Caki2 (cell line): ENCODE measurements around the gene FAM120AOS. TPM values are rescaled to one million over a fixed set of nuclear protein-coding genes. Genes with fewer than 3 reads are reported as not detected.

Experiments used
- DNase-seq: peaks from one replicate; pipeline ENCODE4 v3.0.0-alpha.2; 2015; ENCODE audit warnings: low read depth
- in situ Hi-C: cut with HindIII; loops from 2 replicates; pipeline ENCODE4 v1.10.0; 2016; ENCODE audit warnings: low sequenced_read_pairs, low pct_unique_long_range_greater_than_20kb, mixed read lengths
- total RNA-seq: library from RNA; depleted of rRNA; stranded (reverse); fragments of >200 nt; shearing (Covaris generic); gene quantifications from 2 replicates; pipeline ENCODE4 v1.2.3, GENCODE V29; 2014; ENCODE audit warnings: low replicate concordance

FAM120AOS gene
- total RNA-seq, 1 experiment from 2014 or later = 63.1 TPM

GRCh38 chr9:93471124-93471523 lies 17.7 kb upstream of the FAM120AOS start:
- no peak for DNase-seq
- in situ Hi-C loops = no loop called here

GRCh38 chr9:93470391-93470790 lies 17.0 kb upstream of the FAM120AOS start:
- in situ Hi-C loops = no loop called here
- no peak for DNase-seq

- DNase-seq = no peak
- in situ Hi-C loops = no loop called here
Observed at GRCh38 chr9:93468763-93469456, 15.5 kb upstream of the FAM120AOS start.

GRCh38 chr9:93467462-93467861 lies 14.1 kb upstream of the FAM120AOS start:
- in situ Hi-C loops = no loop called here
- peak; percentile 37 for DNase-seq

DNA sequence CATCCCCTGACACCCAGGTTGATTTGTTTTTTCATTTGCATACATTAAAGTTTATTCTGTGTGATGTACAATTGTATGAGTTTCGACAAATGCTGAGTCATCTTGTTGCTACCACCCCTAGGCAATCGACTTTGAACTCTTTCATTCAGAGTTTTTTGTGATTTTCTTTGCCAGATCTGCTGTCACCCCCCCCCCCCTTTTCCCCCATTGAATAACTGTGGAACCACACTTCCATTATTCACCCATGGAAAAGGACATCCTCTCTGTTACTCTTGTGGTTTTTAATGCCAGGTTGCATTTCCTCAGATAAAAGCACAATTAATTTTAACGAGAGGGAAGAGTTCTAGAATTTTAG lies 13.7 kb upstream of the FAM120AOS start:
- in situ Hi-C loops = no loop called here
- DNase-seq = peak; percentile 44

GRCh38 chr9:93466416-93467061 lies 13.2 kb upstream of the FAM120AOS start:
- DNase-seq = no peak
- in situ Hi-C loops = no loop called here

- in situ Hi-C loops = no loop called here
- no peak for DNase-seq
Observed at GRCh38 chr9:93465855-93466254, 12.5 kb upstream of the FAM120AOS start.

DNA sequence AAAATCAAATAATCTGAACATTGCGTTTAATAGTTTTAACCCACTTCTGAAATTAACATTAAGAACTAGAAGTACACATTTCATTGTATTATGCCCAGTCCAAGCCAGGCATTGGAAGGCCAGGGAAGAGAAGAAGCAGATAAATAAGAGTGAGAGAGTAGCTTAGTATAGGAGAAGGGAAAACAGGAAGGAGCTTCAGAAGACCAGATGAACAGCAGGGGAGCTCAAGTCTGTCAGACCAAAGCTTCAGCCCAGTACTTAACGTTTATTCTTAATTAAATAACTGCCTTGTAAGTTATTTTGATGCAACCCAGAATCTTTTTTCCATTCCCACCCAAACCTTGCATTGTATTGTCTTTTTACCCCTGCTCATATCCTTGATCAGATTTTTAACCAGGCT lies 11.5 kb upstream of the FAM120AOS start:
- in situ Hi-C loops = no loop called here
- DNase-seq = no peak

GRCh38 chr9:93464395-93464794 lies 11.0 kb upstream of the FAM120AOS start:
- in situ Hi-C loops = no loop called here
- DNase-seq = no peak

GRCh38 chr9:93463638-93464248 lies 10.4 kb upstream of the FAM120AOS start:
- in situ Hi-C loops = no loop called here
- DNase-seq = no peak

DNA sequence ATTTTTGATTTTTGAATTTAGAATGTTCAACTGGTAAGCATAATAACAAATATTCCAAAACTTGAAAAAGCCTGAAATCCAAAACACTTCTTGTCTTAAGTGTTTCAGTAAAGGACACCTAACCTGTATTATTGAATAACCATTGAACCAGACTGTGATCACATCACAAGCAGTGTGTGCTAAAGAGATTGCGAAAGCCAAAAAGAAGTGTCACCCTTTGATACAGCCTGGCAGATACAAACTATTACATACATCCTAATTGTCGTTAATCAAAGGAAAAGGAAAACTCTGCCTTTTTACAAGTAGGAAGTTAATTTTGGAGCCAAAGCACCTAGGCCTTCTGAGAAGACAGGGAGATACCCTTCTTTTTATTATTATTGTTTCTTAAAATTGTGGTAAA lies 8.4 kb upstream of the FAM120AOS start:
- no peak for DNase-seq

DNA sequence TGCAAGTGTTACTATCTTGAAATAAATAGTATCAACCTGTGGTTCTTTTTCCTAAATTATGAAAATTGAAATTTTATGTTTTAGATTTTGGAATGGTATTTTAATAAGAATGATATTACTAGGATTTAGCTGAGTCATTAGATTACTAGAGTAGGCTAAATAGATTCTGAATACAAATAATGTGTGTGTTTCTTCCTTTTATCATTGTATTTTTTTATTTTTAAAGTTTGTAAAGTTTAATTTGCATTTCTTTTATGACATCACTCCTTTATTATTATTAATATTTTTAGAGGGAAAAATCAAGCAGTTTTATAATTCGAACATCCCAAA lies 8.0 kb upstream of the FAM120AOS start:
- no peak for DNase-seq
- in situ Hi-C loops = no loop called here

More for the DNA sequence above, 8.4 kb upstream of the FAM120AOS start:
- in situ Hi-C loops = no loop called here

- DNase-seq = no peak
- in situ Hi-C loops = no loop called here
Observed at GRCh38 chr9:93460689-93461413, 7.5 kb upstream of the FAM120AOS start.

DNA sequence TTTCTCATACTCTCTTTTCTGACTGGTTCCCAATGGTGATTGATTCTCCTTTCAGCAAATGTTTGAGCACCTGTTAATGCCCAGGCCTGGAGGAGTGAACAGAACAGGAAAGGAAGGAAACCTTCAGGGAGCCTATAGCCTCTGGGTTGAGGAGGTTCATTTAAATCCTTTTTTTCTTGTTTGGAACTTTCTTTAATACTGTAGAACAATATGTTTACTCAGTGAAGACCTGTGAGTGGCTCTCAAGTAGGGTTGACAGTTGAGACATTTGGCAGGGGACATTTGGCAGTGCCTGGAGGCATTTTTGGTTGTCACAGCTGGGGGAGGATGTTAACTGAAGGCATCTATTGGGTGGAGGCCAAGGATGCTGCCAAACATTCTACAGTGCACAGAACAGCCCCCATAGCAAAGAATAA lies 6.1 kb upstream of the FAM120AOS start:
- no peak for DNase-seq
- in situ Hi-C loops = no loop called here

DNA sequence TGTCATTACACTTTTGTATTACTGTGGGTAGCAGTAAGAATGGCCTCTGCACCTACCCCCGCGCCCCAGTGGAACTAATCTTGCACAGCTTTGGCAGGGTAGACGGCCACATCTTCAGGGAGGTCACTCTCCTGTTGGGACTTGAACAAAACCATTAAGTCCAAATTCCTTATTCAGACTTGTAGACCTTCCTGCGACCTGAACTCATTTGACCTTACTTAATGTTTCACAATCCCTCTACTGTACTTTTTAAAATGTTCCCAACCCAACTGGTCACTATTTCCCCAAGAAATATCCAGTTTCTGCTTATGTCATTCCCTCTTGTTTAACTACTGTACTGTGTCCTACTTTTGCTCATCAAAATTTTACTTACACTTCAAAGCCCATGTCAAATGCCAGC lies 5.3 kb upstream of the FAM120AOS start:
- DNase-seq = no peak
- in situ Hi-C loops = no loop called here

- in situ Hi-C loops = no loop called here
- DNase-seq = no peak
Observed at GRCh38 chr9:93457006-93457405, 3.6 kb upstream of the FAM120AOS start.

DNA sequence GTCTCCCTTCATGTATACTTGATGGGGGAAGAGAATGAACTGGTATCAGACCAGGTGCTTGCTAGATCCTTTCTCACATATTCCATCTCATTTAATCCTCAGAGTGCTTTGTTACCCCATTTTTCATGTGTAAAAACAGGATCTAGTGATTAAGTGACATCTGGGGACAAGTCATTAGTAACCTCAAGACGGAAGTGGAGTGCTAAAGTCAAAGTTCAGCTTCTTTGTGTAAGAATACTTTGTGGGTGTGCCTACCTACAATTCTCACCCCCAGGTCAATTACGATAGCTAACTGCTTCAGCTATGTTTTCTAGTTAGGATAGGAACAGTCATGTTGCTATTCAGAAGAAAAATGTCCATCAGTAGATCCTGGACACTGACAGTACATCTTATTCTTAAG lies 3.1 kb upstream of the FAM120AOS start:
- in situ Hi-C loops = no loop called here
- DNase-seq = no peak

- in situ Hi-C loops = no loop called here
Observed at GRCh38 chr9:93456022-93456421, 2.6 kb upstream of the FAM120AOS start.

DNA sequence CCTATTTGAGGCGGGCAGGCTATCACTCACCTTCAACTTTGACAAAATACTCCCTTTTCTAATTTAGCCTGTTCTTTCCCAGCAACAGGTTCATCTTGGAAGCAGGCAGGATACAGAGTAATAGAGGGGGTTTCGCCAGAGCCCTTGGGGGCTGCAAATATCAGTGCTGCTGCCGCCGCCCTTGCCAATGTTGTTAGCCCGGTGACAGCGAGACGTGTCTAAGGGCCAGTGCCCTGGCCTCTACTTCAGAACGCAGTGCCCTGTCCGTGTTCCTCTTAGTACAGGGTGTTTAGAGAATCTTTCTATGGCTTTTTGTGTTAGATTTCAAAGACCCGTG lies 703 bp downstream of the FAM120AOS start:
- in situ Hi-C loops = no loop called here

More at GRCh38 chr9:93456022-93456421, 2.6 kb upstream of the FAM120AOS start:
- DNase-seq = no peak

More for the DNA sequence above, 703 bp downstream of the FAM120AOS start:
- no peak for DNase-seq
